MV-4-11 (cell line): ENCODE data around the gene CTNNBL1.
"Not testable (repeated sequence)": the region's sequence is repeated elsewhere in the genome, so short reads cannot be mapped to it uniquely, and the experiment has no call there.

Experiments used
- DNase-seq: peaks from one replicate; lab custom pipeline; 2025; lab: John Stamatoyannopoulos, UW

CTNNBL1 gene

DNA sequence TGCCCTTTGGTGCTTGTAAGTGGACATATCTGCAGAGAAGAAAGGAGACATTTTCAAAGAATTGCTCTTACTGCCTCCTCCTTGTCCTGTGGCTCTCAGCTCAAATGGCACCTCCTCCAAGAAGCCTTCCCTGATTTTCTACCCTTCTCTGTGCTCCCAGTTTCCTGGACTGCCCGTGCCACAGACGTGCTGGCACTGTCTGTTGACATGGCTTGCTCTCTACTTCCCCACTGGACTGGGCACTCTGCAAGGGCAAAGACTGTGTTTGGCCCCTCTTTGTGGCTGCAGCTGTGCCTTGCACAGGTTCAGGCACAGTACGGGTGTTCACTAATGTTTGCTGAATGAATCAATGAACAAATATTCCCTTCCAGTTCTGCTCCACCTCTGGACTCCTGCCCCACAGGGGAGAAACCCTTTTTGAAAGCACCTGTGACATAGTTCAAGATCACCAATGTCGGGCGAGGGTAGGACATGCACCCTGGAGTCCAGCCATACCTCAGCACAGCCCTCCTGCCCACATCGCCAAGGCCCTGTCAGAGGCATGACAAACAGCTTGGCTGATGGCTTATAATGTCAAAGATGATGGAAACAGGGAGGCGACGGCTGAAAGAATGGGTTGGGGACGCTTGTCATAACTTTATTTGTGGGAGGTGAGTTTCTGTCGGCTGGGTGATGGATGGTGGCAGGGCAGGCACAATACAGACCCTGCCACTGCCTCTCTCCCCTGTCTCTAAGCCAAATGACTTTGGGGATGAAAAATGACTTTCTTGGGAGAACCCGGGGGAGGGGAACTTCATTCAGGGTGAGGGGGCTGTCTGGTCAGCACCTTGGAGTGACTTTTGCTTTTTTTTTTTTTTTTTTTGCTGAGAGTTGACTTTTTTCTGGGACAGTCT, 15.6 kb upstream of the CTNNBL1 start:
- no peak for DNase-seq

- not testable (repeated sequence) for DNase-seq
Observed at GRCh38 chr20:37679751-37680150, 14.1 kb upstream of the CTNNBL1 start.

DNA sequence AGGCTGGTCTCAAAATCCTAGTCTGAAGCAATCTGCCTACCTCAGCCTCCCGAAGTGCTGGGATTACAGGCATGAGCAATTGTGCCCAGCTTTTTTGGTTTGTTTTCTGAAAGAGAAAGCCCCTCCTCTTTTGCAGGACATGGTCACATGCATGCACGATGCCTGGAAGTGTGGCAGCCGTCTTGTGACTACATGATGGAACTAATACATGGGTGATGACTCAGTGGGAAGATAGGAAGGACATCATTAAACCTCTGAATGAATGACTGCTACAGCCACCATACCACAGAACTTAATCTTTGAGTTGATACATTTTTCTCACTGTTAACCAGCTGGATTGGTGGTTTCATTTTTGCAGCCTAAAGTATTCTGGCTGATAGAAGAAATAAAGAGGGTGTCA, 13.4 kb upstream of the CTNNBL1 start:
- no peak for DNase-seq

DNA sequence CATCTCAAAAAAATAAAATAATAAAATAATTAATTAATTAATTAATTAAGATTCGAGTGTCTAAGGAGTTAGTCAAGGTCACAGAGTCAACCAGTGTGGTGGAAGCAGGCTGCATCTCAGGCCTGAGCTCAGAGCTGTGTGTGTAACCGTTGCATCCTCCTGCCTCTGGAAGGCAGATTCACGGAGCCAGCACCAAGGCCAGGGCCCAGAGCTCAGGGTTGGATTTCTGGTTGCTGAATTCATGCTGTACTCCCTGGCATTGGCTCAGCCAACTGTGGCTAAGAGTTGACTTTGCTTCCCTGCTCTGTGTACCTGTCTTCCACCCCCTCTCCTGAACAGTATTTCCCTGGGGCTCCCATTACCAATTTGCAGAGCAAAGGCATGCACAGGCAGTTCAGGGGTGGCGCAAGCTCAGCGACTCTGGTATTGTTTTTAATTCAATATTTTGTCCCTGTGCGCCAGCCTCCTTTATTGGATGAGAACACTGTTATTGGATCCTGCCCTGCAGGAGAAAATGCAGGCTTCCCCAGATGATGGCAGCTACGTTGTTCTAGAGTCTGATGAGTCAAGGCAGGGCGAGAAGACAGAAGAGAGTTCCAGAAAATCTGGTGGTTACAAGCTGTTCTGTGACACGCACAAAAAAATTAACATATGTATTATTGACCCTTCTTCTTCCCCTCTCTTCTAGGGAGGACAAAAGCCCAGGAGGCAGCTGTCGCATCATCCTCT, 12.3 kb upstream of the CTNNBL1 start:
- DNase-seq, result no peak

DNA sequence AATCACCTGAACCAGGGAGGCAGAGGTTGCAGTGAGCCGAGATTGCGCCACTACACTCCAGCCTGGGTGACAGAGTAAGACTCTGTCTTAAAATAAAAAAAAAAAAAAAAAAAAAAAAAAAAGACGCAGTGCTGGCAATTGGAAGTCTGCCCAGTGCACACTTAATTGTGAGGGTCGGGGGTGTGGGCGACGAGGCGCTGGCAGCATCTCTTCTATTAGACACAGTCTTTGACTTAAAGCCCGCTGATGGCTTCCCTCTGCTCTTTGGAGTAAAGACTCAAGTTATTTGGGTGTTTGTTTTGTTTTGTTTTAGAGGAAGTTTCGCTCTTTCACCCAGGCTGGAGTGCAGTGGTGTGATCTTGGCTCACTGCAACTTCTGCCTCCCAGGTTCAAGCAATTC, 10.7 kb upstream of the CTNNBL1 start:
- DNase-seq, result not testable (repeated sequence)

DNA sequence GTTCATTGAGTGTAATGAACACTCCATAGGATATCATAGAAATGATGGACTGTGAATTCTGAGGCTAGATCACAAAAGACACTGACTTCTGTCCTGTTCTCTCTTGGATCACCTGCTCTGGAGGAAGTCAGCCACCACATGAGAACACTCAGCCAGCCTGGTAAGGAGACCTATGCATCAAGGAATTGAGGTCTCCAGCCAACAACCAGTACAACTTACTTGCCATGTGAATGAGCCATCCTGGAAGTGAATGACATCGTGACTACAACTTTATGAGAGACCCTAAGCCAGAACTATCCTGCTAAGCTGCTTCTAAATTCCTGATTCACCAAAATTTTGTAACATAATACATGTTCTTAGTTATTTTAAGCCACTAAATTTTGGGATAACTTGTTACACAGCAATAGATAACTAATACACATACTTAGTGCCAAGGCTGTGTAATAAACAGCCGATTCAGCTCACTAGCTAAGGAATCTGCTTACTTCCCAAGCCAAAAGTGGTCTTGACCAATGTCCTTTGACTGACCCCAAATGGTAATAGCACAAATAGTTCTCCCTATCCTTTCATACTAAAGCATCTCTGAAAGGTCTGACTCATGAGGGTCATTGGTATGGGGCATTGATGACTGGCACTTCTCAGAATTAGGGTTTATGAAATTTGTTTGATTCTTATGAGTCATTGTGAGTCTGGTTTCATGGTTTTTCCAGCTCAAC, 6.9 kb upstream of the CTNNBL1 start:
- DNase-seq, result peak; percentile 4

- no peak for DNase-seq
Observed at GRCh38 chr20:37687478-37687805, 6.4 kb upstream of the CTNNBL1 start.

- DNase-seq, result no peak
Observed at GRCh38 chr20:37688093-37688492, 5.7 kb upstream of the CTNNBL1 start.

- DNase-seq, result no peak
Observed at GRCh38 chr20:37690626-37691369, 3.0 kb upstream of the CTNNBL1 start.

GRCh38 chr20:37692459-37693166, 1.2 kb upstream of the CTNNBL1 start:
- DNase-seq, result no peak

DNA sequence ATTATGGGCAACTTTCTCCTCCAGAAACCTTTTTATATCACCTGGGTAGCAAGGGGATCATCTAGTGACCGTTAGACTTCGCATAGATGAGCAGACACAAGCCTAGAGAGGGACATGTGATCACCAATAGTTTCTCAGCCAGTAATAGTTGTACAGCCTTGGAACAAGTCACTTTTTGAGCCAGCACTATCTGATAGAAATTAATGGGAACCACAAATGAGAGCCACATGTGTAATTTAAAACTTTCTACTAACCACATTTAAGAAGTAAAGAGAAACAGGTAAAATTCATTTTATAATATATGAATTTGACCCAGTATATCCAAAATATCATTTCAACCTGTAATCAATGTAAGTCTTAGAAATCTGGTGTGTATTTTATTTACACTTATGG, 592 bp upstream of the CTNNBL1 start:
- DNase-seq, result no peak

DNA sequence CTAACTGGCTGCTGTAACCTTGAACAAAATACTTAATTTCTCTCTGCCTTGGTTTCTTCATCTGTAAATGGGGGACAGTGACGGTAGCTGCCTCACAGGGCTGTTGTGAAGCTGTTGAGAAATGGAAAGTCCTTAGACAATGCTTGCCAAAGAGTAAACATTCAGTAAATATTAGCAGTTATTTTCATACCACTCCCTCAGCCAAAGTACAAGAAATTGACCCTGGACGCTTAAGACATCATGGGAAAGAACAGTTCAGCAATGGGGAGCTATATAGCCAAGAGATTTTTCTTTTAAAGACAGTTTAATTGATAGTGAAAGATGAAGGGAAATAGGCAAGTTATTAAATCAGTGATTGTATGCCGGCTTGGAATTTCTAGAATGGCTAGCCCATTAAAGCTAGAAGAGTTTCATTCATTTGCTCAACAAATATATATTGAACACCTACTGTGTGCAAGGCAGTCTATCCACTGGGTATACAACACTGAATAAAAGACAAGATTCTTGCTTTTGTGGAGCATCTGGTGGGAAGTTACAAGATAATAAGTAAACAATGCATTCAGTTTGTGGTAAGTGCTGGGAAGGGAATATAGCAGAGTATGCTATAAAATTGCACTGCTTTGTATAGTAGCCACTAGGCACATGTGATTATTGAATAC, 2.0 kb downstream of the CTNNBL1 start:
- no peak for DNase-seq

DNA sequence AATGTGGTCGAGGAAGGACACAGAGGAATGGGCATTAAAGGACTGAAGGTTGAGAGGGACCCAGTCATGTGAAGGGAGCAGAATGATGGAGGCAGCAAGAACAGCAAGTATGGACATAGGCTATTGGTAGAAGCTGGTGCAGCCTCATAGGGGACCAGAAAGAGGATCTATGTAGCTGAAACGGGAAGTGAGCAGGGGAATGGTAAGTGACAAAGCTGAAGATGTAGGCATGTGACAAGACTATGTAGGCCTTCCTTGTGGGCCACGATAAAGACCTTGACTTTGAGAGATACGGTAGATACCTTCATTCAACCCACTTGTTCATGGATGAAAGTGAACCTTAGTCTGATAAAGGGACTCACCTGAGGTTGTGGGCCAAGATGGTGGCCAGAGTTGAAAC, 3.5 kb downstream of the CTNNBL1 start:
- DNase-seq, result peak; percentile 96

DNA sequence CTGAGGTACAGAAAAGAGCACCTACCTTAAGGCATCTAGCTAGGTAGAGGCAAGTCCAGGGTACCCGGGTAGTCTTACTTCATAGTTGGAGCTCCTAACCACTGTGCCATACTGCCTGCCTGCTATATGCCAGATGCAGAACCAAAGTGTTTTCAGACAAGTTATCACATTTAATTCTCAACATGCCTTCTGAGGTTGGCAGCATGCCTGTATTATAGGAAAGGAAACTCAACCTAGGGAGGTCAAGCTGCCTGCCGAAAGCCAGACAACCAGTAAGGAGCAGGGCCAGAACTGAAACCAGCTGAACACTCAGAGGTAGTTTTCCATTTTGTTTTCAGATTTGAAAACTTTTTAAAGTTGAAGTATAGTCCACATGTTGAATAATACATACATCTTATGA, 5.4 kb downstream of the CTNNBL1 start:
- DNase-seq, result no peak

DNA sequence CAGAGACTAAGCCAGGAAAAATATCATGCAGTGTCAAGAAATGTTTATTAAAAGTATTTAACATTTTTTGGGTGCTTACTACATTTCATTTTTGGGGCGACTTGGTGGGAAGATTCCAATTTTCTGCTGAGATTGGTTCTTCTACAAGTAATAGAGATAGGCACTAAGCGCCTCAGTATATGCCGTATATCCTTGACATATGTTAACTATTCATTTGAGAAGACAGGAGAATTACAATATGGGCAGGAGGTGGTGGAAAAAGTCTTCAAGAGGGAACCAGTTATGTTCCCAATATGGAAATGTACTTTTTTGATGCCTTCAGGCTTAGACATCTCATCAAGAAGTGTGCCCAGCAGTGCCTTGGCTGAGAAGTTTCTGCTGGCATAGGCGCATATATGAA, 6.5 kb downstream of the CTNNBL1 start:
- no peak for DNase-seq

- peak; percentile 78 for DNase-seq
Observed at GRCh38 chr20:37701676-37702075, 7.8 kb downstream of the CTNNBL1 start.

DNA sequence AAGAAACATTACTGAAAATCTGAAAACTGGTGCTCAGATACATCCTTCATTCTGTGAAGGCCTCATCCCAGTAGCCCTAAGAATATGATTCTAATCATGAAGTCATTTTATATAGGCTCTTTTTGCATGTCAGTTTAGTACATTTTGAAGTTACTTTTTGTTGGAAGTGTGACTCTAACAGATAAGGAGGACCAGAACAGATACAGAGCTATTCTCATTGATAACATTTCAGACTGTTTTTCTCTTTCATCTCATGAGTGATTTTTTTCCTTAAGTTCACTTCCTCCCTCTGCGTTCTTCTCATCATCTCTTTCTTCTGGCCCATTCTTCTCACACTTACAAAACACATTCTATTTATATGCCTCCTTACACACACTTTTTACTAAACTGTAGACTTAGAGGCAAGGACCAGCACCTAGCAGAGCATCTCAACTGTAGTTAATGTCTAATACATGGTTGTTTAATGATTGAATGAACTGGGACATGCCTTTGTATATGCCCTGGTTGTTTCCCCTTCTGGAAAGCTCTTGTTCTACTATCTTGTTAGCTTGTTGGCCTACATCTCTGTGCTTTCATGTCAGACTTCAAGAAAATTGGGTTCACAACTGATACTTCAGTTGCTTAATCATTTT, 8.7 kb downstream of the CTNNBL1 start:
- DNase-seq, result no peak

DNA sequence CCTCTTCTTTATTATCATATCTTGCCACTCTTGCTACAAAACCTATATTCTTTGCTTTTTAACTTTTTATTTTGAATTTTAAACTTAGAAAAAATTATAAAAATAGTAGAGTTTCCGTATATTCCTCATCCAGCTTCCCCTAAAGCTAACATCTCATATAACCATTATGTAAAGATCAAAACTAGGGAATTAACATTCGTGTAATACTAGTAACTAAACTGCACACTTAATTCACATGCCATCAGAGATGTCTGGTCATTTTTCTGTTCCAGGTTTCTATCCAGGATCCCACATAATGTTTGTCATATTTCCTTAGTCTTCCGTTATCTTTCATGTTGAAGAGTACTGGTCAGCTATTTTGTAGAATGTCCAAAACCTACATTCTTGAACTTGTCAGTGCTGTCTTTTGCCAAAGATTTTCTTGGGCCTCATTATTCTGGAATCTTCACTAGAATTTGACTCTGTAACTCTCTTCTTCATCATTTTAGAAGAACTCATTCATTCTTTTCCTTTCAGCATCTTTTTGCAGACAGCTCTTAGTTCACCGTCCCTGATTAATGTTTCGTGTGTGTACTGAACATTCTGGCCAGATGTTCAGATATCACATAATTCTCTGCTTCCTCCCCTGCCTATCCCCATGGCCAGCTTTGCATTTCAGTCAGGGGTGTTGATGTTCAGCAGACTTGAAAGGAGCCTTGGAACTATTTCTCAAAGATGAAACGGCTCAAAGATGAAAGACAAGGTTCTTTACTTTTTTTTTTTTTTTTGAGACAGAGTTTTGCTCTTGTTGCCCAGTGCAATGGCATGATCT, 9.4 kb downstream of the CTNNBL1 start:
- no peak for DNase-seq

- no peak for DNase-seq
Observed at GRCh38 chr20:37704955-37705354, 11.1 kb downstream of the CTNNBL1 start.

GRCh38 chr20:37706298-37706697, 12.5 kb downstream of the CTNNBL1 start:
- DNase-seq, result no peak
